ENCODE results near the gene AACS.
"Not testable (repeated sequence)": the region's sequence is repeated elsewhere in the genome, so short reads cannot be mapped to it uniquely, and the experiment has no call there.

Gene AACS

GRCh38 chr12:125065021-125065918 is at the start of gene AACS:
AACS (plus strand) TSS chr12:125065435; CDS start chr12:125065585, 150 bp downstream.
- DNase-seq (ENCODE audit: low read depth), result peak; percentile 61

GRCh38 chr12:125015680-125016310 is 49.4 kb upstream of the AACS start:
- no peak for DNase-seq (ENCODE audit: low read depth)

GRCh38 chr12:125017801-125018200 is 47.4 kb upstream of the AACS start:
- no peak for DNase-seq (ENCODE audit: low read depth)

GRCh38 chr12:125018356-125018755 is 46.9 kb upstream of the AACS start:
- DNase-seq (ENCODE audit: low read depth), result no peak

GRCh38 chr12:125021096-125021495 is 44.1 kb upstream of the AACS start:
- no peak for DNase-seq (ENCODE audit: low read depth)

GRCh38 chr12:125021771-125022170 is 43.5 kb upstream of the AACS start:
- DNase-seq (ENCODE audit: low read depth), result no peak

- no peak for DNase-seq (ENCODE audit: low read depth)
Observed at GRCh38 chr12:125023065-125023464, 42.2 kb upstream of the AACS start.

GRCh38 chr12:125024949-125025563 is 40.2 kb upstream of the AACS start:
- no peak for DNase-seq (ENCODE audit: low read depth)

- no peak for DNase-seq (ENCODE audit: low read depth)
Observed at GRCh38 chr12:125025606-125026235, 39.5 kb upstream of the AACS start.

- no peak for DNase-seq (ENCODE audit: low read depth)
Observed at GRCh38 chr12:125028106-125028505, 37.1 kb upstream of the AACS start.

- no peak for DNase-seq (ENCODE audit: low read depth)
Observed at GRCh38 chr12:125029761-125030358, 35.4 kb upstream of the AACS start.

GRCh38 chr12:125031471-125031870 is 33.8 kb upstream of the AACS start:
- not testable (repeated sequence) for DNase-seq (ENCODE audit: low read depth)

- no peak for DNase-seq (ENCODE audit: low read depth)
Observed at GRCh38 chr12:125032466-125033152, 32.6 kb upstream of the AACS start.

- DNase-seq (ENCODE audit: low read depth), result no peak
Observed at GRCh38 chr12:125033288-125033687, 31.9 kb upstream of the AACS start.

GRCh38 chr12:125038976-125039625 is 26.1 kb upstream of the AACS start:
- no peak for DNase-seq (ENCODE audit: low read depth)

GRCh38 chr12:125049093-125049458 is 16.2 kb upstream of the AACS start:
- no peak for DNase-seq (ENCODE audit: low read depth)

- DNase-seq (ENCODE audit: low read depth), result no peak
Observed at GRCh38 chr12:125050446-125050845, 14.8 kb upstream of the AACS start.

- no peak for DNase-seq (ENCODE audit: low read depth)
Observed at GRCh38 chr12:125050868-125051267, 14.4 kb upstream of the AACS start.

- DNase-seq (ENCODE audit: low read depth), result no peak
Observed at GRCh38 chr12:125053821-125054220, 11.4 kb upstream of the AACS start.

GRCh38 chr12:125055591-125055990 is 9.6 kb upstream of the AACS start:
- DNase-seq (ENCODE audit: low read depth), result no peak

- no peak for DNase-seq (ENCODE audit: low read depth)
Observed at GRCh38 chr12:125056306-125056705, 8.9 kb upstream of the AACS start.

Measured in T-helper 22 cell (primary cell).